H1 (cell line): Measurements from ENCODE around the gene ZYX. TPM values are rescaled to one million over a fixed set of nuclear protein-coding genes. Genes with fewer than 3 reads are reported as not detected.

Source experiments
- KDM4A ChIP-seq: IDR thresholded peaks from one replicate; pipeline ENCODE4 v1.7.1; 2012; ENCODE audit warnings: low read depth, mild to moderate bottlenecking, moderate library complexity, low read length, inconsistent platforms; ENCODE audit not compliant: severe bottlenecking
- polyA plus RNA-seq, 7 experiments: library from polyadenylated mRNA; depleted of rRNA in 3 of 7; stranded (reverse) in 5 of 7; unstranded in 2 of 7; fragments of >200 nt in 5 of 7; fragments of 200-250 nt in 2 of 7; gene quantifications; 1 replicate in 5 of 7; 2 replicates in 1 of 7; 4 replicates in 1 of 7; pipeline versions ENCODE4 v1.2.1 to v1.2.3, GENCODE V29; 2011 to 2013; ENCODE audit warnings: missing spikeins in 2 of 7, mixed read lengths in 2 of 7
- total RNA-seq: library from RNA; stranded (reverse); fragmentation: NEBNext Ultra II Directional; extraction: Animal tissue kit (Norgen Biotek cat#: 25700); gene quantifications from 2 replicates; pipeline ENCODE4 v1.2.1, GENCODE V29; 2021

Gene ZYX
- total and polyA plus RNA-seq, 2 of the 8 experiments (the other 6 are each of a cell fraction or from before 2014, with no cell fraction given): 40.6 to 159 TPM

- TF ChIP-seq KDM4A: no peak
- TF ChIP-seq, all 59 proteins: peak for 8
These were observed 11.2 kb upstream of the ZYX start (continued) for GRCh38 chr7:143369678-143370651.
